ENCODE measurements around the gene ZCCHC7.

DNA sequence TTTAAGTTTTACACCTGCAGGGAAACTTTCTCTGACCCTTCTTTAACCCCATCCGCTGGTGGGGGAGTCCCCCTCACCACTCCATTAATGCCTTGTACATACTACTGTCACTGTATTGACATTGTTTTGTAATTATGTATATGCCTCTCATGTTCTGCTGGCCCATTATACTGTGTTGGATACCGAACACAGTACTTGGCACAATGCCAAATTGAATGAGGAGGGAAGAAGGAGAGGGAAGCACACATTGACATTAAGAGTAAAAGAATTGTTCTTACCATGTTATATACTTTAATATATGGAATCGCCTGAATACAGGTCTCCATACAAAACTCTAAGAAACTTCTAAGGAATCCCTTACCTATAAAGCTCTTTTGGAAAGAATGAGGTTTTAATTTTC, 228.5 kb downstream of the ZCCHC7 start:
- TF ChIP-seq, protein P1, sequence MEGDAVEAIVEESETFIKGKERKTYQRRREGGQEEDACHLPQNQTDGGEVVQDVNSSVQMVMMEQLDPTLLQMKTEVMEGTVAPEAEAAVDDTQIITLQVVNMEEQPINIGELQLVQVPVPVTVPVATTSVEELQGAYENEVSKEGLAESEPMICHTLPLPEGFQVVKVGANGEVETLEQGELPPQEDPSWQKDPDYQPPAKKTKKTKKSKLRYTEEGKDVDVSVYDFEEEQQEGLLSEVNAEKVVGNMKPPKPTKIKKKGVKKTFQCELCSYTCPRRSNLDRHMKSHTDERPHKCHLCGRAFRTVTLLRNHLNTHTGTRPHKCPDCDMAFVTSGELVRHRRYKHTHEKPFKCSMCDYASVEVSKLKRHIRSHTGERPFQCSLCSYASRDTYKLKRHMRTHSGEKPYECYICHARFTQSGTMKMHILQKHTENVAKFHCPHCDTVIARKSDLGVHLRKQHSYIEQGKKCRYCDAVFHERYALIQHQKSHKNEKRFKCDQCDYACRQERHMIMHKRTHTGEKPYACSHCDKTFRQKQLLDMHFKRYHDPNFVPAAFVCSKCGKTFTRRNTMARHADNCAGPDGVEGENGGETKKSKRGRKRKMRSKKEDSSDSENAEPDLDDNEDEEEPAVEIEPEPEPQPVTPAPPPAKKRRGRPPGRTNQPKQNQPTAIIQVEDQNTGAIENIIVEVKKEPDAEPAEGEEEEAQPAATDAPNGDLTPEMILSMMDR (IDR thresholded peaks at IDR 0.05; ENCODE audit: insufficient read depth, low read depth, low read length): no peak
- TF ChIP-seq EZH2 (IDR thresholded peaks at IDR 0.05; ENCODE audit: insufficient read depth, low read length): no peak

All from astrocyte (in vitro differentiated cells and primary cell).